GM19193 (cell line): Measurements from ENCODE around the gene KIF19.

Source experiments
- POLR2A ChIP-seq: IDR thresholded peaks from 4 replicates; pipeline ENCODE4 v1.6.1; 2011; ENCODE audit not compliant: insufficient read depth, insufficient read length; ENCODE audit errors: extremely low read depth

The KIF19 gene

GRCh38 chr17:74394275-74394950, 68.4 kb downstream of the KIF19 start:
- no peak for TF ChIP-seq POLR2A

GRCh38 chr17:74394977-74395376, 69.0 kb downstream of the KIF19 start:
- no peak for TF ChIP-seq POLR2A

- TF ChIP-seq POLR2A = no peak
Measured at GRCh38 chr17:74396567-74396966, 70.5 kb downstream of the KIF19 start.

GRCh38 chr17:74402048-74402447, 76.0 kb downstream of the KIF19 start:
- TF ChIP-seq POLR2A = no peak

GRCh38 chr17:74403512-74404137, 77.6 kb downstream of the KIF19 start:
- TF ChIP-seq POLR2A = no peak

- TF ChIP-seq POLR2A = no peak
Measured at GRCh38 chr17:74404218-74404617, 78.2 kb downstream of the KIF19 start.

GRCh38 chr17:74404789-74405188, 78.8 kb downstream of the KIF19 start:
- TF ChIP-seq POLR2A = no peak
